HFFc6 (cell line): Measurements from ENCODE around the gene DNAJB4. TPM values are rescaled to one million over a fixed set of nuclear protein-coding genes. Genes with fewer than 3 reads are reported as not detected.

ENCODE experiments used
- DNase-seq: peaks from one replicate; pipeline ENCODE4 v3.0.0-alpha.2; 2018
- H3K27ac Mint-ChIP-seq: 2 replicates; pipeline ENCODE4 v1.8.0; 2020; ENCODE audit warnings: mild to moderate bottlenecking, mixed read lengths
- H3K27me3 Mint-ChIP-seq: 2 replicates; pipeline ENCODE4 v1.8.0; 2021; ENCODE audit warnings: mild to moderate bottlenecking, moderate library complexity, mixed read lengths; ENCODE audit not compliant: insufficient read depth
- H3K36me3 Mint-ChIP-seq: 2 replicates; pipeline ENCODE4 v1.8.0; 2021; ENCODE audit warnings: low read depth, mixed read lengths
- H3K4me1 Mint-ChIP-seq: 2 replicates; pipeline ENCODE4 v1.8.0; 2020; ENCODE audit warnings: low read depth, mixed read lengths
- H3K4me3 Mint-ChIP-seq: 2 replicates; pipeline ENCODE4 v1.8.0; 2020; ENCODE audit warnings: mild to moderate bottlenecking, moderate library complexity, mixed read lengths
- H3K9me3 Mint-ChIP-seq: 2 replicates; pipeline ENCODE4 v1.8.0; 2020; ENCODE audit warnings: mild to moderate bottlenecking, mixed read lengths
- CTCF ChIP-seq: fragments of 200-600 bp; sonication (generic); IDR thresholded peaks from 2 replicates; pipeline ENCODE4 v1.5.0; 2021; ENCODE audit warnings: antibody characterized with exemption, mild to moderate bottlenecking
- total RNA-seq, 6 experiments: library from RNA; stranded (reverse); fragmentation: NEBNext Ultra II Directional; extraction: Animal tissue kit (Norgen Biotek cat#: 25700); gene quantifications; 2 replicates in 1 of 6; 3 replicates in 5 of 6; pipeline ENCODE4 v1.2.3, GENCODE V29; 2021

DNAJB4 gene
- total RNA-seq, 6 experiments from 2014 or later, result 89.6 to 245 (median 99.0) TPM

GRCh38 chr1:78003882-78004718 is 639 bp upstream of the DNAJB4 start:
- Mint-ChIP-seq H3K4me3 (peak overlapping the region; percentile 93), H3K9me3 (peaks cover 6% of the 10 kb centered on the region; the same call in 1 of the 2 replicates), H3K27ac (peak overlapping the region; percentile 99), H3K4me1 (peaks cover 50% of the 10 kb centered on the region), H3K36me3 (peaks cover 32% of the 10 kb centered on the region), H3K27me3 (peaks cover 4% of the 10 kb centered on the region)
- no peak for TF ChIP-seq CTCF
- DNase-seq, result peak; percentile 80

GRCh38 chr1:78005448-78005722 is 646 bp downstream of the DNAJB4 start:
- peak overlapping the region; percentile 93 for H3K4me3 Mint-ChIP-seq
- H3K36me3 Mint-ChIP-seq, result peaks cover 43% of the 10 kb centered on the region
- H3K27me3 Mint-ChIP-seq, result peaks cover 4% of the 10 kb centered on the region
- DNase-seq, result no peak
- peaks cover 6% of the 10 kb centered on the region; the same call in 1 of the 2 replicates for H3K9me3 Mint-ChIP-seq
- TF ChIP-seq CTCF, result no peak
- H3K4me1 Mint-ChIP-seq, result peaks cover 52% of the 10 kb centered on the region
- H3K27ac Mint-ChIP-seq, result peak overlapping the region; percentile 99

- peaks cover 46% of the 10 kb centered on the region for H3K36me3 Mint-ChIP-seq
- H3K4me1 Mint-ChIP-seq, result peaks cover 53% of the 10 kb centered on the region
- peaks cover 4% of the 10 kb centered on the region for H3K27me3 Mint-ChIP-seq
- peaks cover 6% of the 10 kb centered on the region; the same call in 1 of the 2 replicates for H3K9me3 Mint-ChIP-seq
- H3K4me3 Mint-ChIP-seq, result peak overlapping the region; percentile 93
- TF ChIP-seq CTCF, result no peak
- peak overlapping the region; percentile 99 for H3K27ac Mint-ChIP-seq
- peak; percentile 86 for DNase-seq
These were observed 1.0 kb downstream of the DNAJB4 start for GRCh38 chr1:78005755-78006154.

GRCh38 chr1:78006521-78006920 is 1.8 kb downstream of the DNAJB4 start:
- H3K27ac Mint-ChIP-seq, result peak overlapping the region; percentile 99
- peaks cover 6% of the 10 kb centered on the region; the same call in 1 of the 2 replicates for H3K9me3 Mint-ChIP-seq
- no peak for TF ChIP-seq CTCF
- DNase-seq, result no peak
- peak overlapping the region; percentile 93 for H3K4me3 Mint-ChIP-seq
- H3K4me1 Mint-ChIP-seq, result peaks cover 58% of the 10 kb centered on the region
- H3K36me3 Mint-ChIP-seq, result peaks cover 50% of the 10 kb centered on the region
- peaks cover 4% of the 10 kb centered on the region for H3K27me3 Mint-ChIP-seq

- H3K9me3 Mint-ChIP-seq, result peaks cover 6% of the 10 kb centered on the region; the same call in 1 of the 2 replicates
- H3K27ac Mint-ChIP-seq, result peak overlapping the region; percentile 42
- peaks cover 49% of the 10 kb centered on the region for H3K4me1 Mint-ChIP-seq
- H3K4me3 Mint-ChIP-seq, result peak overlapping the region; percentile 93
- H3K36me3 Mint-ChIP-seq, result peaks cover 54% of the 10 kb centered on the region
- DNase-seq, result no peak
- no peak for TF ChIP-seq CTCF
- peaks cover 4% of the 10 kb centered on the region for H3K27me3 Mint-ChIP-seq
These were observed 3.1 kb downstream of the DNAJB4 start for GRCh38 chr1:78007677-78008341.
